HG02759 (cell line): Measurements from ENCODE around the gene APBB1IP.

ENCODE experiments used
- ATAC-seq: cut with Tn5 transposase; IDR thresholded peaks from one replicate; pipeline ENCODE4 v1.9.1; 2021; ENCODE audit warnings: mild to moderate bottlenecking, moderate library complexity; ENCODE audit not compliant: unreplicated experiment

Gene APBB1IP

GRCh38 chr10:26612151-26612915 is 174.2 kb downstream of the APBB1IP start:
- no peak for ATAC-seq
